ENCODE measurements around the gene ITPKC. TPM values are rescaled to one million over a fixed set of nuclear protein-coding genes. Genes with fewer than 3 reads are reported as not detected.

ITPKC gene
- total and polyA plus RNA-seq, 9 of the 15 experiments (the other 6 are each of a cell fraction or from before 2014, with no cell fraction given): 0.08 to 9.3 (median 5.8) TPM

DNA sequence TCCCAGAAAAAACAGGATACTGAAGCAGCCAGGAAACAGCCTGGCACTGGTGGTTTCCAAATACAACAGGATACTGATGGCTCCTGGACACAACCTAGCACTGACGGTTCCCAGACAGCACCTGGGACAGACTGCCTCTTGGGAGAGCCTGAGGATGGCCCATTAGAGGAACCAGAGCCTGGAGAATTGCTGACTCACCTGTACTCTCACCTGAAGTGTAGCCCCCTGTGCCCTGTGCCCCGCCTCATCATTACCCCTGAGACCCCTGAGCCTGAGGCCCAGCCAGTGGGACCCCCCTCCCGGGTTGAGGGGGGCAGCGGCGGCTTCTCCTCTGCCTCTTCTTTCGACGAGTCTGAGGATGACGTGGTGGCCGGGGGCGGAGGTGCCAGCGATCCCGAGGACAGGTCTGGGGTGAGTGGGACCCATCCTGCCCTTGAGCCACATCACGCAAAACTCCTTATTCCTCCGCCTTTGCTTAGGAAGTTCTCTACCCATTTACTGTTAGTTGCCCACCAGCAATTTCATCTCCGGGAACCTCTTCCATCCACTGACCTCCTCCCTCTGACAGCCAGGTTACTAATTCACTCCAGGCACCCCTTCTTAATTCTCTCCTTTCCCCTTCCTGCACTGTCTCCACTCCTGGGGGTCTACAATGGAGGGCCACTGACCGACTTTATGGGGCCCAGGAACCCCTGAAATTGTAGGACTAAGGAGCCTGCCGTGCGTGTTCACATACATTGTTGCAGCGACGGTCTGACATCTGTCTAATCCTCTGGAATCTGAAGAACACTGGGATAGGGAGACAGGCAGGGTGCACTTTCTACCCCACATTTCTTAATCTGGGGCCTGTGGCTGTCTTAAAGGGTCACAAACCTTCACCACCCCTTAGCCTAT, 1.2 kb downstream of the ITPKC start (continued):
- TF ChIP-seq CBX3 (IDR thresholded peaks at IDR 0.05; ENCODE audit: borderline replicate concordance in 1 of 2, low read length in 2 of 2) (no peak), TBP (optimal IDR thresholded peaks at IDR 0.05; ENCODE audit: low read depth, low read length) (no peak), HCFC1 (IDR thresholded peaks at IDR 0.05; ENCODE audit: low read depth, low read length) (no peak), ATF1 (CRISPR knock-in tag; IDR thresholded peaks at IDR 0.05) (no peak), ATF1 (tag; IDR thresholded peaks at IDR 0.05) (peak; percentile 45), ZNF551 (CRISPR knock-in tag; IDR thresholded peaks at IDR 0.05) (no peak), PHF8 (IDR thresholded peaks at IDR 0.05; ENCODE audit: borderline replicate concordance, low read length) (0 out of 2 replicates have a peak, but pooled peaks have one; percentile 26), POLR3A (IDR thresholded peaks at IDR 0.05; ENCODE audit: borderline replicate concordance, extremely low read depth, insufficient read depth, insufficient read length) (no peak), ZKSCAN3 (CRISPR knock-in tag; IDR thresholded peaks at IDR 0.05) (no peak), KAT7 (CRISPR knock-in tag; IDR thresholded peaks at IDR 0.05; ENCODE audit: borderline replicate concordance) (peak; percentile 44; the same call in 1 of the 2 replicates), RB1 (IDR thresholded peaks at IDR 0.05; ENCODE audit: low read depth) (no peak), HDGF (IDR thresholded peaks at IDR 0.05) (0 out of 2 replicates have a peak, but pooled peaks have one; percentile 24), TCF3 (CRISPR knock-in tag; IDR thresholded peaks at IDR 0.05) (no peak), ZEB2 (IDR thresholded peaks at IDR 0.05) (peak; percentile 61; the same call in 1 of the 2 replicates), CCNT2 (IDR thresholded peaks at IDR 0.05; ENCODE audit: borderline replicate concordance, extremely low read depth, insufficient read length, low read depth, low read length) (no peak), CREM (IDR thresholded peaks at IDR 0.05; ENCODE audit: low read depth) (peak; percentile 75), ZNF3 (CRISPR knock-in tag; IDR thresholded peaks at IDR 0.05) (no peak)
- TF ChIP-seq, protein P1, sequence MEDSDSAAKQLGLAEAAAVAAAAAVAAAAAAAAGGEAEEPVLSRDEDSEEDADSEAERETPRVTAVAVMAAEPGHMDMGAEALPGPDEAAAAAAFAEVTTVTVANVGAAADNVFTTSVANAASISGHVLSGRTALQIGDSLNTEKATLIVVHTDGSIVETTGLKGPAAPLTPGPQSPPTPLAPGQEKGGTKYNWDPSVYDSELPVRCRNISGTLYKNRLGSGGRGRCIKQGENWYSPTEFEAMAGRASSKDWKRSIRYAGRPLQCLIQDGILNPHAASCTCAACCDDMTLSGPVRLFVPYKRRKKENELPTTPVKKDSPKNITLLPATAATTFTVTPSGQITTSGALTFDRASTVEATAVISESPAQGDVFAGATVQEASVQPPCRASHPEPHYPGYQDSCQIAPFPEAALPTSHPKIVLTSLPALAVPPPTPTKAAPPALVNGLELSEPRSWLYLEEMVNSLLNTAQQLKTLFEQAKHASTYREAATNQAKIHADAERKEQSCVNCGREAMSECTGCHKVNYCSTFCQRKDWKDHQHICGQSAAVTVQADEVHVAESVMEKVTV (CRISPR knock-in tag; IDR thresholded peaks at IDR 0.05): no peak
- TF ChIP-seq, protein P2, sequence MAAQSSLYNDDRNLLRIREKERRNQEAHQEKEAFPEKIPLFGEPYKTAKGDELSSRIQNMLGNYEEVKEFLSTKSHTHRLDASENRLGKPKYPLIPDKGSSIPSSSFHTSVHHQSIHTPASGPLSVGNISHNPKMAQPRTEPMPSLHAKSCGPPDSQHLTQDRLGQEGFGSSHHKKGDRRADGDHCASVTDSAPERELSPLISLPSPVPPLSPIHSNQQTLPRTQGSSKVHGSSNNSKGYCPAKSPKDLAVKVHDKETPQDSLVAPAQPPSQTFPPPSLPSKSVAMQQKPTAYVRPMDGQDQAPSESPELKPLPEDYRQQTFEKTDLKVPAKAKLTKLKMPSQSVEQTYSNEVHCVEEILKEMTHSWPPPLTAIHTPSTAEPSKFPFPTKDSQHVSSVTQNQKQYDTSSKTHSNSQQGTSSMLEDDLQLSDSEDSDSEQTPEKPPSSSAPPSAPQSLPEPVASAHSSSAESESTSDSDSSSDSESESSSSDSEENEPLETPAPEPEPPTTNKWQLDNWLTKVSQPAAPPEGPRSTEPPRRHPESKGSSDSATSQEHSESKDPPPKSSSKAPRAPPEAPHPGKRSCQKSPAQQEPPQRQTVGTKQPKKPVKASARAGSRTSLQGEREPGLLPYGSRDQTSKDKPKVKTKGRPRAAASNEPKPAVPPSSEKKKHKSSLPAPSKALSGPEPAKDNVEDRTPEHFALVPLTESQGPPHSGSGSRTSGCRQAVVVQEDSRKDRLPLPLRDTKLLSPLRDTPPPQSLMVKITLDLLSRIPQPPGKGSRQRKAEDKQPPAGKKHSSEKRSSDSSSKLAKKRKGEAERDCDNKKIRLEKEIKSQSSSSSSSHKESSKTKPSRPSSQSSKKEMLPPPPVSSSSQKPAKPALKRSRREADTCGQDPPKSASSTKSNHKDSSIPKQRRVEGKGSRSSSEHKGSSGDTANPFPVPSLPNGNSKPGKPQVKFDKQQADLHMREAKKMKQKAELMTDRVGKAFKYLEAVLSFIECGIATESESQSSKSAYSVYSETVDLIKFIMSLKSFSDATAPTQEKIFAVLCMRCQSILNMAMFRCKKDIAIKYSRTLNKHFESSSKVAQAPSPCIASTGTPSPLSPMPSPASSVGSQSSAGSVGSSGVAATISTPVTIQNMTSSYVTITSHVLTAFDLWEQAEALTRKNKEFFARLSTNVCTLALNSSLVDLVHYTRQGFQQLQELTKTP (IDR thresholded peaks at IDR 0.05; ENCODE audit: low read depth in 1 of 2, partially characterized antibody in 2 of 2): no peak
- TF ChIP-seq, protein P3, sequence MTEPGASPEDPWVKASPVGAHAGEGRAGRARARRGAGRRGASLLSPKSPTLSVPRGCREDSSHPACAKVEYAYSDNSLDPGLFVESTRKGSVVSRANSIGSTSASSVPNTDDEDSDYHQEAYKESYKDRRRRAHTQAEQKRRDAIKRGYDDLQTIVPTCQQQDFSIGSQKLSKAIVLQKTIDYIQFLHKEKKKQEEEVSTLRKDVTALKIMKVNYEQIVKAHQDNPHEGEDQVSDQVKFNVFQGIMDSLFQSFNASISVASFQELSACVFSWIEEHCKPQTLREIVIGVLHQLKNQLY (CRISPR knock-in tag; conservative IDR thresholded peaks at IDR 0.05): no peak
